Neuronal stem cell (in vitro differentiated cells): Measurements from ENCODE around the gene WDR4.
"Not testable (repeated sequence)": the region's sequence is repeated elsewhere in the genome, so short reads cannot be mapped to it uniquely, and the experiment has no call there.

Experiments
- DNase-seq: peaks from one replicate; pipeline ENCODE4 v3.0.0-alpha.2; 2013; ENCODE audit warnings: low spot score
- H2AFZ ChIP-seq: one replicate; pipeline ENCODE4 v1.6.1; 2013; ENCODE audit warnings: mild to moderate bottlenecking, low read length, inconsistent platforms
- H2AK5ac ChIP-seq: 2 replicates; pipeline ENCODE4 v1.6.1; 2013; ENCODE audit warnings: low read depth, mild to moderate bottlenecking, inconsistent platforms, low read length, moderate library complexity, mixed read lengths
- H2BK120ac ChIP-seq: 2 replicates; pipeline ENCODE4 v1.6.1; 2013; ENCODE audit warnings: low read depth, mild to moderate bottlenecking, inconsistent platforms, low read length, moderate library complexity, mixed read lengths
- H2BK12ac ChIP-seq: one replicate; pipeline ENCODE4 v1.6.1; 2013; ENCODE audit warnings: low read length, inconsistent platforms
- H2BK15ac ChIP-seq: 2 replicates; pipeline ENCODE4 v1.6.1; 2013; ENCODE audit warnings: mild to moderate bottlenecking, low read length, inconsistent platforms, mixed read lengths
- H2BK5ac ChIP-seq: one replicate; pipeline ENCODE4 v1.6.1; 2013; ENCODE audit warnings: inconsistent platforms, mild to moderate bottlenecking, low read length, moderate library complexity
- H3K14ac ChIP-seq: one replicate; pipeline ENCODE4 v1.6.1; 2013; ENCODE audit warnings: low read length, inconsistent platforms
- H3K18ac ChIP-seq: 2 replicates; pipeline ENCODE4 v1.6.1; 2013; ENCODE audit warnings: low read length, inconsistent platforms
- H3K23ac ChIP-seq: 2 replicates; pipeline ENCODE4 v1.6.1; 2013; ENCODE audit warnings: low read depth, mild to moderate bottlenecking, mixed read lengths, low read length, inconsistent platforms; ENCODE audit not compliant: poor library complexity
- H3K27ac ChIP-seq: replicated peaks from 3 replicates; pipeline ENCODE4 v1.5.1; 2013; ENCODE audit warnings: low read length, inconsistent platforms
- H3K27me3 ChIP-seq, 3 experiments: 2 replicates each; pipeline ENCODE4 v1.6.1; 2013; ENCODE audit warnings: low read length in 3 of 3, mild to moderate bottlenecking in 2 of 3, inconsistent platforms in 1 of 3, low read depth in 1 of 3, mixed read lengths in 1 of 3, moderate library complexity in 1 of 3; ENCODE audit not compliant: control insufficient read depth in 3 of 3, insufficient read depth in 3 of 3
- H3K36me3 ChIP-seq, 2 donors: replicated peaks in 1 of 2; 2 replicates each; pipeline ENCODE4 v1.6.1; 2013; ENCODE audit warnings: low read length in 2 of 2; ENCODE audit not compliant: control insufficient read depth in 2 of 2, insufficient read depth in 2 of 2
- H3K4ac ChIP-seq: 2 replicates; pipeline ENCODE4 v1.6.1; 2013; ENCODE audit warnings: inconsistent platforms, mild to moderate bottlenecking, low read length, moderate library complexity
- H3K4me1 ChIP-seq, 2 donors: 1 replicate in 1 of 2; 2 replicates in 1 of 2; pipeline ENCODE4 v1.6.1; 2013; ENCODE audit warnings: low read length in 2 of 2, low read depth in 1 of 2; ENCODE audit not compliant: control insufficient read depth in 2 of 2, insufficient read depth in 1 of 2
- H3K4me2 ChIP-seq: one replicate; pipeline ENCODE4 v1.6.1; 2013; ENCODE audit warnings: mild to moderate bottlenecking, low read length, inconsistent platforms; ENCODE audit not compliant: insufficient read depth, poor library complexity, severe bottlenecking
- H3K4me3 ChIP-seq, 2 donors: 2 replicates each; pipeline ENCODE4 v1.5.1; 2013; ENCODE audit warnings: low read length in 2 of 2, mild to moderate bottlenecking in 2 of 2, inconsistent platforms in 1 of 2, moderate library complexity in 1 of 2
- H3K79me1 ChIP-seq: one replicate; pipeline ENCODE4 v1.6.1; 2013; ENCODE audit warnings: low read depth, mild to moderate bottlenecking, inconsistent platforms, low read length, moderate library complexity
- H3K9ac ChIP-seq: one replicate; pipeline ENCODE4 v1.6.1; 2013; ENCODE audit warnings: mild to moderate bottlenecking, low read depth, low read length, inconsistent platforms; ENCODE audit not compliant: poor library complexity
- H3K9me3 ChIP-seq, 2 donors: replicated peaks in 1 of 2; 2 replicates each; pipeline versions ENCODE3 to v1.6.1; 2013; ENCODE audit warnings: low read length in 2 of 2, mild to moderate bottlenecking in 2 of 2, inconsistent platforms in 1 of 2, low read depth in 1 of 2, mixed read lengths in 1 of 2, moderate library complexity in 1 of 2; ENCODE audit not compliant: control insufficient read depth in 2 of 2, insufficient read depth in 1 of 2
- H4K8ac ChIP-seq: one replicate; pipeline ENCODE4 v1.6.1; 2013; ENCODE audit warnings: low read depth, mild to moderate bottlenecking, inconsistent platforms, low read length, moderate library complexity
- H4K91ac ChIP-seq: one replicate; pipeline ENCODE4 v1.6.1; 2013; ENCODE audit warnings: low read length, low read depth, mild to moderate bottlenecking, inconsistent platforms; ENCODE audit not compliant: poor library complexity
- WGBS, 2 donors: extraction: QIAGEN DNeasy Blood & Tissue Kit; methylation state at CpG; one replicate each; pipeline ENCODE4 v1.1.7; 2013; ENCODE audit warnings: missing lambda C conversion rate in 2 of 2, mixed read lengths in 1 of 2; ENCODE audit not compliant: insufficient read length in 2 of 2, insufficient replicate concordance in 1 of 2; ENCODE audit errors: extremely low coverage in 2 of 2; 5-methylcytosine and 5-hydroxymethylcytosine counted together

Gene WDR4

GRCh38 chr21:42845296-42845965 lies 33.9 kb downstream of the WDR4 start:
- no peak overlapping the region for H3K27ac ChIP-seq
- no CpG with 5 or more reads among the region's 21 CpGs for whole genome bisulfite sequencing, 2 donors
- H3K23ac ChIP-seq = no peak overlapping the region

GRCh38 chr21:42844411-42845113 lies 34.8 kb downstream of the WDR4 start:
- DNase-seq = no peak
- no peak overlapping the region for H2AFZ ChIP-seq
- no peak overlapping the region for H3K4ac ChIP-seq
- H3K9ac ChIP-seq = no peak overlapping the region
- H3K27ac ChIP-seq = no peak overlapping the region
- peak overlapping the region; percentile 56 for H3K14ac ChIP-seq
- H3K79me1 ChIP-seq = peaks cover 16% of the 10 kb centered on the region
- H2AK5ac ChIP-seq = no peak overlapping the region
- H2BK5ac ChIP-seq = no peak overlapping the region
- H3K4me3 ChIP-seq = no peak overlapping the region
- no peaks in the 10 kb centered on the region for H3K27me3 ChIP-seq
- H3K36me3 ChIP-seq = peaks cover 47 to 81% of the 10 kb centered on the region in 2 donors
- peak overlapping the region; percentile 17 for H4K8ac ChIP-seq
- WGBS, 2 donors = no CpG with 5 or more reads among the region's 22 CpGs
- peaks cover 0 to 4% of the 10 kb centered on the region in 2 donors for H3K4me1 ChIP-seq
- no peak overlapping the region for H2BK15ac ChIP-seq
- no peak overlapping the region for H2BK12ac ChIP-seq
- no peak overlapping the region for H4K91ac ChIP-seq
- H3K18ac ChIP-seq = no peak overlapping the region
- H3K23ac ChIP-seq = peak overlapping the region; percentile 31
- peaks cover 0 to 7% of the 10 kb centered on the region in 2 donors for H3K9me3 ChIP-seq
- H3K4me2 ChIP-seq = peak overlapping the region; percentile 2
- no peak overlapping the region for H2BK120ac ChIP-seq

More at GRCh38 chr21:42845296-42845965, 33.9 kb downstream of the WDR4 start:
- Histone ChIP-seq H3K14ac (peak overlapping the region; percentile 56), H2AK5ac (no peak overlapping the region), H3K4ac (no peak overlapping the region), H2BK12ac (no peak overlapping the region), H4K91ac (no peak overlapping the region), H4K8ac (no peak overlapping the region), H3K9me3 (peaks cover 0 to 5% of the 10 kb centered on the region in 2 donors), H3K27me3 (no peaks in the 10 kb centered on the region), H3K4me1 (peaks cover 0 to 4% of the 10 kb centered on the region in 2 donors), H3K79me1 (peaks cover 15% of the 10 kb centered on the region), H3K36me3 (peaks cover 47 to 81% of the 10 kb centered on the region in 2 donors), H3K4me3 (no peak overlapping the region), H3K4me2 (no peak overlapping the region), H2BK120ac (peak overlapping the region; percentile 94), H2BK15ac (no peak overlapping the region), H2BK5ac (no peak overlapping the region), H3K18ac (no peak overlapping the region), H2AFZ (no peak overlapping the region), H3K9ac (no peak overlapping the region)
- no peak for DNase-seq

GRCh38 chr21:42843056-42843455 lies 36.3 kb downstream of the WDR4 start:
- H3K9ac ChIP-seq = no peak overlapping the region
- no peak overlapping the region for H3K27ac ChIP-seq
- H2BK120ac ChIP-seq = no peak overlapping the region
- no peak overlapping the region for H3K4ac ChIP-seq
- peaks cover 45 to 81% of the 10 kb centered on the region in 2 donors for H3K36me3 ChIP-seq
- peaks cover 0 to 4% of the 10 kb centered on the region in 2 donors for H3K4me1 ChIP-seq
- H3K27me3 ChIP-seq = no peaks in the 10 kb centered on the region
- H3K23ac ChIP-seq = no peak overlapping the region
- H3K18ac ChIP-seq = no peak overlapping the region
- no peak overlapping the region for H3K14ac ChIP-seq
- no peak overlapping the region for H2BK12ac ChIP-seq
- H3K4me3 ChIP-seq = no peak overlapping the region
- no peak overlapping the region for H3K4me2 ChIP-seq
- no peak overlapping the region for H2AK5ac ChIP-seq
- H2BK5ac ChIP-seq = no peak overlapping the region
- no peak for DNase-seq
- H2BK15ac ChIP-seq = no peak overlapping the region
- WGBS, 2 donors = no CpG with 5 or more reads among the region's 14 CpGs
- no peak overlapping the region for H4K91ac ChIP-seq
- H2AFZ ChIP-seq = no peak overlapping the region
- peaks cover 0 to 5% of the 10 kb centered on the region in 2 donors for H3K9me3 ChIP-seq
- H4K8ac ChIP-seq = no peak overlapping the region
- H3K79me1 ChIP-seq = peaks cover 12% of the 10 kb centered on the region

GRCh38 chr21:42841916-42842655 lies 37.3 kb downstream of the WDR4 start:
- H3K9ac ChIP-seq, DNase-seq, H3K79me1 ChIP-seq, H3K18ac ChIP-seq, H3K4ac ChIP-seq, H2AK5ac ChIP-seq, H3K27me3 ChIP-seq, H4K91ac ChIP-seq, H2BK15ac ChIP-seq, H2AFZ ChIP-seq, H3K27ac ChIP-seq, H2BK12ac ChIP-seq, H3K4me3 ChIP-seq, H3K14ac ChIP-seq, H3K9me3 ChIP-seq, H3K4me2 ChIP-seq, H4K8ac ChIP-seq, H3K23ac ChIP-seq, H3K4me1 ChIP-seq, H2BK5ac ChIP-seq, H2BK120ac ChIP-seq: not testable (repeated sequence)
- peaks cover 40 to 71% of the 10 kb centered on the region in 2 donors for H3K36me3 ChIP-seq
- WGBS, 2 donors = no CpG with 5 or more reads among the region's 22 CpGs
